Measurements from ENCODE around the gene ZGPAT. TPM values are rescaled to one million over a fixed set of nuclear protein-coding genes. Genes with fewer than 3 reads are reported as not detected.
A peak's percentile ranks its signal among the peaks of the same experiment; 100 is the strongest.

The ZGPAT gene
- total and polyA plus RNA-seq, 2 donors (not counting 1 experiment from before 2014, with no cell fraction given): 46.1 to 62.1 TPM

- POLR2A ChIA-PET: no interaction called here
- H3K27me3 Mint-ChIP-seq: no peaks in the 10 kb centered on the region
- no peaks in the 10 kb centered on the region for H3K79me2 ChIP-seq (ENCODE audit: control insufficient read depth, insufficient read depth, low read length)
- H3K4me1 ChIP-seq (ENCODE audit: control insufficient read depth in 2 of 2, insufficient read depth in 2 of 2, low read length in 2 of 2): peaks cover 3 to 17% of the 10 kb centered on the region in 2 donors
- no peak overlapping the region for H3K4me3 Mint-ChIP-seq
- no peak for TF ChIP-seq EZH2 (IDR thresholded peaks at IDR 0.05; ENCODE audit: borderline replicate concordance, insufficient read depth, low read depth, low read length, poor library complexity, severe bottlenecking)
- TF ChIP-seq, protein P1, sequence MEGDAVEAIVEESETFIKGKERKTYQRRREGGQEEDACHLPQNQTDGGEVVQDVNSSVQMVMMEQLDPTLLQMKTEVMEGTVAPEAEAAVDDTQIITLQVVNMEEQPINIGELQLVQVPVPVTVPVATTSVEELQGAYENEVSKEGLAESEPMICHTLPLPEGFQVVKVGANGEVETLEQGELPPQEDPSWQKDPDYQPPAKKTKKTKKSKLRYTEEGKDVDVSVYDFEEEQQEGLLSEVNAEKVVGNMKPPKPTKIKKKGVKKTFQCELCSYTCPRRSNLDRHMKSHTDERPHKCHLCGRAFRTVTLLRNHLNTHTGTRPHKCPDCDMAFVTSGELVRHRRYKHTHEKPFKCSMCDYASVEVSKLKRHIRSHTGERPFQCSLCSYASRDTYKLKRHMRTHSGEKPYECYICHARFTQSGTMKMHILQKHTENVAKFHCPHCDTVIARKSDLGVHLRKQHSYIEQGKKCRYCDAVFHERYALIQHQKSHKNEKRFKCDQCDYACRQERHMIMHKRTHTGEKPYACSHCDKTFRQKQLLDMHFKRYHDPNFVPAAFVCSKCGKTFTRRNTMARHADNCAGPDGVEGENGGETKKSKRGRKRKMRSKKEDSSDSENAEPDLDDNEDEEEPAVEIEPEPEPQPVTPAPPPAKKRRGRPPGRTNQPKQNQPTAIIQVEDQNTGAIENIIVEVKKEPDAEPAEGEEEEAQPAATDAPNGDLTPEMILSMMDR (IDR thresholded peaks at IDR 0.05): no peak
- H3K4me1 Mint-ChIP-seq: peaks cover 5% of the 10 kb centered on the region
- H3K9me3 ChIP-seq (ENCODE audit: control extremely low read depth in 1 of 3, control insufficient read depth in 2 of 3, insufficient read depth in 1 of 3, low read length in 2 of 3): peaks cover 0 to 5% (median 0%) of the 10 kb centered on the region in 3 donors
- intact Hi-C loops (cut with micrococcal nuclease): no loop called here
- H3K4me2 ChIP-seq (replicated peaks; ENCODE audit: low read depth, low read length, poor library complexity, severe bottlenecking): no peak overlapping the region
- peaks cover 0 to 2% (median 0%) of the 10 kb centered on the region in 4 experiments for H3K27me3 ChIP-seq (replicated peaks in 1 of 4; ENCODE audit: control extremely low read depth in 1 of 4, control insufficient read depth in 3 of 4, insufficient read depth in 4 of 4, low read length in 3 of 4)
- H3K36me3 ChIP-seq (replicated peaks in 1 of 2; ENCODE audit: control extremely low read depth in 1 of 2, control insufficient read depth in 1 of 2, extremely low read depth in 1 of 2, insufficient read depth in 2 of 2, low read length in 1 of 2): peaks cover 0 to 5% of the 10 kb centered on the region in 2 experiments
- H2AFZ ChIP-seq (ENCODE audit: insufficient read depth, low read depth, low read length, poor library complexity, severe bottlenecking): no peak overlapping the region
- no peak overlapping the region for H3K9ac ChIP-seq (ENCODE audit: low read length)
- ATAC-seq (ENCODE audit: low read depth): no peak
- no peaks in the 10 kb centered on the region for H3K9me3 Mint-ChIP-seq (ENCODE audit: insufficient read depth)
- no peak for DNase-seq
- WGBS (ENCODE audit: insufficient coverage): 88% methylated on average over 22 of the region's 24 CpGs
- peaks cover 14% of the 10 kb centered on the region for H4K20me1 ChIP-seq (ENCODE audit: control insufficient read depth, insufficient read depth, low read length, poor library complexity, severe bottlenecking)
- H3K27ac Mint-ChIP-seq: peak overlapping the region; percentile 26
- CTCF ChIA-PET: no interaction called here
- no peak overlapping the region for H3K27ac ChIP-seq (ENCODE audit: low read length in 2 of 2)
- no peak overlapping the region for H3K4me3 ChIP-seq (ENCODE audit: control extremely low read depth in 1 of 5, extremely low read depth in 1 of 5, insufficient read depth in 1 of 5, low read depth in 2 of 5, low read length in 4 of 5)
Measured at GRCh38 chr20:63690898-63691710, 16.7 kb upstream of the ZGPAT start.
